IMR-90 (cell line): ENCODE data around the gene EPS15. TPM values are rescaled to one million over a fixed set of nuclear protein-coding genes. Genes with fewer than 3 reads are reported as not detected.
A peak's percentile ranks its signal among the peaks of the same experiment; 100 is the strongest.

Source experiments
- ATAC-seq: fragments of 200-7000 bp; cut with Tn5 transposase; 2 replicates; pipeline ENCODE4 v1.9.1; 2020; ENCODE audit warnings: low read depth, mild to moderate bottlenecking, moderate library complexity
- BruUV-seq: library from RNA; stranded (reverse); fragments of 400-500 nt; replicated peaks from 2 replicates; lab custom pipeline; 2021; lab: Mats Ljungman, UMichigan
- CTCF ChIA-PET: fragments of 300-600 bp; formaldehyde crosslinking; extraction: SDS; loops from one replicate; lab custom pipeline; 2021; ENCODE audit warnings: antibody characterized with exemption; lab: Yijun Ruan, JAX
- POLR2A ChIA-PET: fragments of 300-600 bp; sonication (Branson Sonifier 250); formaldehyde crosslinking; loops from one replicate; lab custom pipeline; 2022; ENCODE audit warnings: antibody characterized with exemption; ENCODE audit not compliant: unreplicated experiment; lab: Charles Lee
- DNase-seq: peaks from one replicate; pipeline ENCODE4 v3.0.0; 2013
- H2AFZ ChIP-seq: replicated peaks from 2 replicates; pipeline ENCODE3; 2013; ENCODE audit warnings: low read length, mild to moderate bottlenecking; ENCODE audit not compliant: poor library complexity
- H2AK5ac ChIP-seq: 2 replicates; pipeline ENCODE4 v1.6.1; 2013; ENCODE audit warnings: low read depth, low read length, inconsistent platforms
- H2AK9ac ChIP-seq: replicated peaks from 2 replicates; pipeline ENCODE3; 2013; ENCODE audit warnings: mild to moderate bottlenecking, low read depth, low read length, moderate library complexity; ENCODE audit not compliant: poor library complexity
- H2BK120ac ChIP-seq: 2 replicates; pipeline ENCODE4 v1.6.1; 2013; ENCODE audit warnings: low read depth, low read length, inconsistent platforms
- H2BK15ac ChIP-seq: 3 replicates; pipeline ENCODE4 v1.6.1; 2013; ENCODE audit warnings: low read depth, low read length, inconsistent platforms
- H2BK20ac ChIP-seq: 2 replicates; pipeline ENCODE4 v1.6.1; 2013; ENCODE audit warnings: low read depth, mild to moderate bottlenecking, inconsistent platforms, low read length, moderate library complexity
- H2BK5ac ChIP-seq: 2 replicates; pipeline ENCODE4 v1.6.1; 2013; ENCODE audit warnings: mild to moderate bottlenecking, low read depth, low read length, inconsistent platforms; ENCODE audit not compliant: poor library complexity, severe bottlenecking
- H3K14ac ChIP-seq: replicated peaks from 2 replicates; pipeline ENCODE4 v1.6.1; 2013; ENCODE audit warnings: low read depth, low read length, inconsistent platforms
- H3K18ac ChIP-seq: 2 replicates; pipeline ENCODE4 v1.6.1; 2013; ENCODE audit warnings: low read depth, low read length, control low read depth
- H3K23ac ChIP-seq: 2 replicates; pipeline ENCODE4 v1.6.1; 2013; ENCODE audit warnings: low read depth, low read length, inconsistent platforms
- H3K27ac ChIP-seq: 2 replicates; pipeline ENCODE4 v1.5.1; 2013; ENCODE audit warnings: mild to moderate bottlenecking, control low read depth, low read length; ENCODE audit not compliant: insufficient read depth
- H3K27me3 ChIP-seq: 2 replicates; pipeline ENCODE4 v1.6.1; 2013; ENCODE audit warnings: low read length; ENCODE audit not compliant: control insufficient read depth, insufficient read depth
- H3K36me3 ChIP-seq: 2 replicates; pipeline ENCODE4 v1.6.1; 2013; ENCODE audit warnings: low read length, mixed read lengths; ENCODE audit not compliant: control insufficient read depth, insufficient read depth
- H3K4ac ChIP-seq: 2 replicates; pipeline ENCODE4 v1.6.1; 2013; ENCODE audit warnings: low read depth, low read length, inconsistent platforms
- H3K4me1 ChIP-seq: 2 replicates; pipeline ENCODE4 v1.6.1; 2013; ENCODE audit warnings: low read length, mixed read lengths; ENCODE audit not compliant: control insufficient read depth, insufficient read depth
- H3K4me2 ChIP-seq: 2 replicates; pipeline ENCODE4 v1.6.1; 2013; ENCODE audit warnings: low read depth, mild to moderate bottlenecking, control low read depth, low read length, moderate library complexity
- H3K4me3 ChIP-seq: 2 replicates; pipeline ENCODE4 v1.5.1; 2013; ENCODE audit warnings: low read depth, mild to moderate bottlenecking, control low read depth, low read length, moderate library complexity; ENCODE audit not compliant: insufficient read depth
- H3K56ac ChIP-seq: 2 replicates; pipeline ENCODE4 v1.6.1; 2013; ENCODE audit warnings: low read length, inconsistent platforms; ENCODE audit not compliant: insufficient read depth; ENCODE audit errors: extremely low read depth
- H3K79me1 ChIP-seq, 2 experiments: 2 replicates each; pipeline ENCODE4 v1.6.1; 2013; ENCODE audit warnings: low read length in 2 of 2, inconsistent platforms in 1 of 2, low read depth in 1 of 2
- H3K9ac ChIP-seq: 2 replicates; pipeline ENCODE4 v1.6.1; 2013; ENCODE audit warnings: low read depth, low read length, control low read depth
- H3K9me1 ChIP-seq: 2 replicates; pipeline ENCODE4 v1.6.1; 2013; ENCODE audit warnings: low read length, inconsistent platforms; ENCODE audit not compliant: insufficient read depth
- H3K9me3 ChIP-seq: 2 replicates; pipeline ENCODE4 v1.6.1; 2013; ENCODE audit warnings: low read length; ENCODE audit not compliant: control insufficient read depth, insufficient read depth
- H4K20me1 ChIP-seq: 2 replicates; pipeline ENCODE4 v1.6.1; 2013; ENCODE audit warnings: low read length, inconsistent platforms; ENCODE audit not compliant: insufficient read depth
- H4K5ac ChIP-seq: 2 replicates; pipeline ENCODE4 v1.6.1; 2013; ENCODE audit warnings: mild to moderate bottlenecking, low read depth, low read length, control low read depth
- H4K8ac ChIP-seq, 2 experiments: 2 replicates each; pipeline ENCODE4 v1.6.1; 2013; ENCODE audit warnings: low read depth in 2 of 2, low read length in 2 of 2, control low read depth in 1 of 2, inconsistent platforms in 1 of 2
- H4K91ac ChIP-seq: 2 replicates; pipeline ENCODE4 v1.6.1; 2013; ENCODE audit warnings: low read depth, low read length, inconsistent platforms; ENCODE audit not compliant: insufficient read depth
- BHLHE40 ChIP-seq: fragments of 150-350 bp; IDR thresholded peaks from 2 replicates; pipeline ENCODE4 v1.6.1; 2016; ENCODE audit warnings: mild to moderate bottlenecking, low read depth, low read length
- CEBPB ChIP-seq: IDR thresholded peaks from 2 replicates; pipeline ENCODE4 v1.6.1; 2012; ENCODE audit warnings: low read depth, low read length, improper control_type of control experiment
- CHD1 ChIP-seq: IDR thresholded peaks from 2 replicates; pipeline ENCODE4 v1.6.1; 2012; ENCODE audit warnings: low read depth, low read length, improper control_type of control experiment
- CTCF ChIP-seq: conservative IDR thresholded peaks from 2 replicates; pipeline ENCODE4 v1.5.1; 2012; ENCODE audit warnings: mild to moderate bottlenecking, low read depth, low read length, improper control_type of control experiment
- ELK1 ChIP-seq: fragments of 150-350 bp; IDR thresholded peaks from 2 replicates; pipeline ENCODE4 v1.6.1; 2016; ENCODE audit warnings: low read depth, mild to moderate bottlenecking, low read length, moderate library complexity, borderline replicate concordance
- MAFK ChIP-seq: IDR thresholded peaks from 2 replicates; pipeline ENCODE4 v1.6.1; 2012; ENCODE audit warnings: low read depth, low read length, improper control_type of control experiment
- MAZ ChIP-seq: IDR thresholded peaks from 2 replicates; pipeline ENCODE4 v1.6.1; 2012; ENCODE audit warnings: low read depth, mild to moderate bottlenecking, low read length, improper control_type of control experiment, moderate library complexity, borderline replicate concordance
- MXI1 ChIP-seq: IDR thresholded peaks from 2 replicates; pipeline ENCODE4 v1.6.1; 2012; ENCODE audit warnings: low read depth, mild to moderate bottlenecking, low read length, moderate library complexity, borderline replicate concordance
- NFE2L2 ChIP-seq: fragments of 150-350 bp; IDR thresholded peaks from 2 replicates; pipeline ENCODE4 v1.6.1; 2016; ENCODE audit warnings: low read depth, mild to moderate bottlenecking, low read length
- POLR2A ChIP-seq: IDR thresholded peaks from 2 replicates; pipeline ENCODE4 v1.6.1; 2012; ENCODE audit warnings: mild to moderate bottlenecking, low read depth, low read length
- RCOR1 ChIP-seq: IDR thresholded peaks from 2 replicates; pipeline ENCODE4 v1.6.1; 2012; ENCODE audit warnings: mild to moderate bottlenecking, low read length, improper control_type of control experiment; ENCODE audit not compliant: insufficient replicate concordance
- WGBS, 2 experiments: methylation state at CpG; one replicate each; pipeline versions ENCODE4 v1.1.5 to v1.1.7; 2013; ENCODE audit warnings: missing lambda C conversion rate in 2 of 2; ENCODE audit not compliant: insufficient read length in 1 of 2; ENCODE audit errors: extremely low coverage in 2 of 2; 5-methylcytosine and 5-hydroxymethylcytosine counted together
- dilution Hi-C: fragments of 300-500 bp; cut with HindIII; formaldehyde crosslinking; loops from one replicate; pipeline ENCODE4 v1.14.3; 2018; ENCODE audit warnings: low sequenced_read_pairs; ENCODE audit not compliant: unreplicated experiment
- in situ Hi-C: fragments of 300-500 bp; cut with MboI; formaldehyde crosslinking; loops from 3 replicates; pipeline ENCODE4 v1.14.3; 2019; ENCODE audit warnings: low sequenced_read_pairs, inconsistent platforms, mixed read lengths
- intact Hi-C: fragments of 100-400 bp; cut with micrococcal nuclease; formaldehyde crosslinking; loops from 2 replicates; pipeline ENCODE4 v1.10.0; 2022
- polyA plus RNA-seq, 3 experiments: library from polyadenylated mRNA; depleted of rRNA; stranded (reverse); fragments of >200 nt; gene quantifications; 2 replicates each; pipeline ENCODE4 v1.2.3, GENCODE V29; 2012; ENCODE audit warnings: low replicate concordance in 1 of 3
- total RNA-seq: library from RNA; depleted of rRNA; stranded (reverse); fragments of >200 nt; gene quantifications from 2 replicates; pipeline ENCODE4 v1.2.3, GENCODE V29; 2012

The EPS15 gene
- total and polyA plus RNA-seq, 2 of the 4 experiments (the other 2 are of a cell fraction), result 17.6 to 38.0 TPM

GRCh38 chr1:51423073-51423821, 95.8 kb downstream of the EPS15 start:
- Histone ChIP-seq H3K4me1 (peaks cover 11% of the 10 kb centered on the region), H3K4ac (peak overlapping the region; percentile 61), H3K9me3 (no peaks in the 10 kb centered on the region), H3K56ac (no peak overlapping the region), H3K9ac (0 out of 2 replicates have a peak overlapping the region, but pooled peaks have one; percentile 12), H2BK5ac (peak overlapping the region; percentile 55), H3K79me1 (peaks cover under 1 to 26% of the 10 kb centered on the region in 2 experiments; a peak in 3 of 4 replicates), H2AFZ (peak overlapping the region; percentile 52), H2AK5ac (no peak overlapping the region), H3K18ac (peak overlapping the region; percentile 42; the same call in 1 of the 2 replicates), H4K5ac (no peak overlapping the region), H3K4me3 (no peak overlapping the region), H4K20me1 (no peaks in the 10 kb centered on the region), H4K8ac (peak overlapping the region in 1 of 2 experiments; percentile 66; a peak in 2 of 4 replicates), H3K23ac (peak overlapping the region; percentile 64), H3K36me3 (no peaks in the 10 kb centered on the region), H2AK9ac (no peak overlapping the region), H2BK20ac (peak overlapping the region; percentile 43; the same call in 1 of the 2 replicates), H2BK120ac (0 out of 2 replicates have a peak overlapping the region, but pooled peaks have one; percentile 1), H4K91ac (no peak overlapping the region), H2BK15ac (peak overlapping the region; percentile 18; the same call in 1 of the 3 replicates), H3K14ac (peak overlapping the region; percentile 29), H3K27me3 (no peaks in the 10 kb centered on the region), H3K9me1 (peaks cover 1% of the 10 kb centered on the region; the same call in 1 of the 2 replicates), H3K4me2 (peak overlapping the region; percentile 95), H3K27ac (peak overlapping the region; percentile 62; the same call in 1 of the 2 replicates)
- in situ Hi-C loops (no loop called here), dilution Hi-C loops (no loop called here), intact Hi-C loops (loop anchor here (5.0 to 10.0 kb wide), 2 partner anchors 94 to 158 kb away; partner anchors contain the start of gene EPS15)
- TF ChIP-seq ELK1, result no peak
- TF ChIP-seq CHD1, result no peak
- no peak for TF ChIP-seq MXI1
- TF ChIP-seq NFE2L2, result no peak
- TF ChIP-seq POLR2A, result no peak
- no peak for TF ChIP-seq CTCF
- TF ChIP-seq MAFK, result no peak
- TF ChIP-seq BHLHE40, result no peak
- TF ChIP-seq RCOR1, result no peak
- TF ChIP-seq CEBPB, result no peak
- TF ChIP-seq MAZ, result no peak
- ChIA-PET CTCF (interaction anchor here (0.9 to 1.1 kb wide), 3 partner anchors 10 to 21 kb away, joined by 3 read pairs; no protein-coding TSS in a partner anchor), POLR2A (interaction anchor here (0.6 kb wide), 1 partner anchor 61 kb away, joined by 4 read pairs; no protein-coding TSS in a partner anchor)
- 67% methylated on average over 4 of the region's 7 CpGs; no CpG with 5 or more reads in 1 of the 2 experiments for WGBS, 2 experiments
- peak; percentile 58 for DNase-seq
- peak; percentile 73 for ATAC-seq
- BruUV-seq, result no TSS peak
